ENCODE results near the gene LPAR6.

Gene LPAR6

DNA sequence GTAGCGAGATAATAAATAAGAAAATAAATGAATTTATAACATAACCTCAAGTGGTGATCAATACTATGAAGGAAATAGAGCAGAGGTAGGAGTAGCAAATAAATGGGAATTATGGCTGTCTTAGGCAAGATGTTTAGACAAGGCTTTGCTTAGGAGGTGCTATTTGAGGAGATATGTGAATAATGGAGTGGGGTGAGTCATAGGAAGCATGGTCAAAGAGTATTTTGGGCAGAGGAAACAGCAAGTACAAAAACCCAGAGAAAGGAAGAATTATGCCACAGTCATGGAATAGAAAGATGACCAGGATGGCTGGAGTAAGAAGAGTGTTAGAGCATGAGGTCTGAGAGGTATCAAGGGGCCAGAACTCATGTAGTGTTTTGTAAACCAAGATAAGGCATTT lies 33.6 kb upstream of the LPAR6 start:
- TF ChIP-seq, protein P1, sequence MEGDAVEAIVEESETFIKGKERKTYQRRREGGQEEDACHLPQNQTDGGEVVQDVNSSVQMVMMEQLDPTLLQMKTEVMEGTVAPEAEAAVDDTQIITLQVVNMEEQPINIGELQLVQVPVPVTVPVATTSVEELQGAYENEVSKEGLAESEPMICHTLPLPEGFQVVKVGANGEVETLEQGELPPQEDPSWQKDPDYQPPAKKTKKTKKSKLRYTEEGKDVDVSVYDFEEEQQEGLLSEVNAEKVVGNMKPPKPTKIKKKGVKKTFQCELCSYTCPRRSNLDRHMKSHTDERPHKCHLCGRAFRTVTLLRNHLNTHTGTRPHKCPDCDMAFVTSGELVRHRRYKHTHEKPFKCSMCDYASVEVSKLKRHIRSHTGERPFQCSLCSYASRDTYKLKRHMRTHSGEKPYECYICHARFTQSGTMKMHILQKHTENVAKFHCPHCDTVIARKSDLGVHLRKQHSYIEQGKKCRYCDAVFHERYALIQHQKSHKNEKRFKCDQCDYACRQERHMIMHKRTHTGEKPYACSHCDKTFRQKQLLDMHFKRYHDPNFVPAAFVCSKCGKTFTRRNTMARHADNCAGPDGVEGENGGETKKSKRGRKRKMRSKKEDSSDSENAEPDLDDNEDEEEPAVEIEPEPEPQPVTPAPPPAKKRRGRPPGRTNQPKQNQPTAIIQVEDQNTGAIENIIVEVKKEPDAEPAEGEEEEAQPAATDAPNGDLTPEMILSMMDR (IDR thresholded peaks at IDR 0.05; ENCODE audit: low read depth, low read length) = no peak
- peak; percentile 71 to 85 for DNase-seq (ENCODE audit: low read depth in 2 of 2)
- H3K4me3 ChIP-seq (replicated peaks in 1 of 2; ENCODE audit: low read depth in 2 of 2, low read length in 2 of 2) = no peak overlapping the region

DNA sequence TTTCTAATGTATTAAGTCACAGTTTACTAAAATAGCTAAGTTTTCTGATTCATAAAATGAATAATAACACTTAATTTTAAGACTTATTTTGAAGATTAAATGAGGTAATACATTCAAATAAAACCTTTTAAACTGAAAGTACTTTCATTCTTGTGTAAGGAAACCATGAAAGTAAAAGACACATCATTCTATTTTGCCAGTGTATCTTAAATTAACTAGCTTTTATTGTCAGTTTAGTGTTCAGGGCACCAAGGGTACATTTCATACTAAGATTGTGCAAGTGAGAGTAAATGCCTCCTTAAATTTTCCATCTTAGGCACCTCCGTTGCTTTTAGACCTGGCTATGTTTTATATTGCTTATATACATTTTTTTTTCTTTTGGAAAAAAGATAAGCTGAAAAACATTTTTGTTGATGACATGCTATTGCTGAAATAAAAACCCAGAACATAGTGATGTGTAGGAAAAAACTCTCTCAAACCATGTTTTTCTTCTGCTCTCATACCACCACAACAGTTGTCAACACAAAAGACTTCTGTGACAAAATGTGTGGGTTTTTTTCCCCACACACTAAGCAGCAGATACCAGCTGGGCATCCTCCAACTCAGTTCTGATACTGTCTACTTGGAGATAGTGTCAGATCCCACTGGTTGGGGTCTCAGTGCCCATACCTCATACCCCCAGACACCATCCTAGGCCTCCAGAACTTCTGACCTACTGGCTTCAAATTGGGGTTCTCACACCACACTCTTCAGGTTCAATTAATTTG lies 30.7 kb upstream of the LPAR6 start:
- DNase-seq (ENCODE audit: low read depth in 2 of 2) = no peak
- H3K4me3 ChIP-seq (replicated peaks in 1 of 2; ENCODE audit: low read depth in 2 of 2, low read length in 2 of 2) = no peak overlapping the region
- TF ChIP-seq, protein P1 (IDR thresholded peaks at IDR 0.05; ENCODE audit: low read depth, low read length) = no peak

DNA sequence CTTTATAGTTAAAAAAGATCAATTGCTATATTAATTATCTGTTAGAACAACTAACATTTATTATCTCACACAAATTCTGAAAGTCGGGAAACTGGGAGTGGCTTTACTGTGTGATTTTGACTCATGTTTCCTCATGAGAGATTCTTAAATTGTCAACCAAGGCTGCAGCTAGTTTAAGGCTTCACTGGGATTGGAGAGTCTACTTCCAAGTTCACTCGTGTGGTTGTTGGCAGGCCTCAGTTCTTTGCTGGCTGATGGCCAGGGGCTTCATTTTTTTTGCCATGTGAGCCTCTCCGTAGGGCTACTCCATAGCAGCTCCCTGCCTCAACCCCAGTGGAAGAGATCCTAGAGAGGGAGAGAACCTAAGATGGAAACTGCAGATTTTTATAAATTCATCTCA lies 24.5 kb upstream of the LPAR6 start:
- peak; percentile 82 to 93 for DNase-seq (ENCODE audit: low read depth in 2 of 2)
- TF ChIP-seq, protein P1 (IDR thresholded peaks at IDR 0.05; ENCODE audit: low read depth, low read length) = no peak
- no peak overlapping the region for H3K4me3 ChIP-seq (replicated peaks in 1 of 2; ENCODE audit: low read depth in 2 of 2, low read length in 2 of 2)

DNA sequence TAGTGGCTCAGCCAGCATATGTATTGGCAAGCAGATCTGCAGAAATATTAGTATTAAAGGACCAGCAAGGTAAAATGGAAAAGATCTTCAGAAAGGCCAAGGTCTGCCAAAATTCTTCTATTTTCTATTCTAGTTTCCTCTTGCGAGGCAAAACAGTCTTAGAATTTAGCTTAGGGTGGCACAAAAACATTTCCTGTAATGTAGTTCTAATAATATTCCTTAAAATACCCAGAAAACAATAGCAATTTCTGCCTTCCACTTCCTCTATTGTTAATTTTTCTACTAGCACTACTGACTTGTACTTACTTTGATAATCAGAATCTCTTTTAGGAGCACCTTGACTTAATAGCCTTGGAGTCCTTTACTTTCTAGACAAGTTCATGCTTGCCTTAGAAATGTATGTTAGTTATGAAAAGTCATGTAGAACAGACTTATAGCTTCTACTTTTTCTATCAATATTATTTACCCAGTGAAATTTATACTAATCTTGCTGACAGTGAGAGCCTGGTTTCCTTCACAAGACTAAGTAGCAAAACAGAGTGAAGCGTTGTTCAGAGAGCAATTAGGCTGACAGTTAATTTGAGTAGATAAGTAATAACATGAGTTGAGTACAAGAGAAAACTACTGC lies 23.9 kb upstream of the LPAR6 start:
- DNase-seq (ENCODE audit: low read depth in 2 of 2) = no peak
- H3K4me3 ChIP-seq (replicated peaks in 1 of 2; ENCODE audit: low read depth in 2 of 2, low read length in 2 of 2) = no peak overlapping the region
- TF ChIP-seq, protein P1 (IDR thresholded peaks at IDR 0.05; ENCODE audit: low read depth, low read length) = no peak

DNA sequence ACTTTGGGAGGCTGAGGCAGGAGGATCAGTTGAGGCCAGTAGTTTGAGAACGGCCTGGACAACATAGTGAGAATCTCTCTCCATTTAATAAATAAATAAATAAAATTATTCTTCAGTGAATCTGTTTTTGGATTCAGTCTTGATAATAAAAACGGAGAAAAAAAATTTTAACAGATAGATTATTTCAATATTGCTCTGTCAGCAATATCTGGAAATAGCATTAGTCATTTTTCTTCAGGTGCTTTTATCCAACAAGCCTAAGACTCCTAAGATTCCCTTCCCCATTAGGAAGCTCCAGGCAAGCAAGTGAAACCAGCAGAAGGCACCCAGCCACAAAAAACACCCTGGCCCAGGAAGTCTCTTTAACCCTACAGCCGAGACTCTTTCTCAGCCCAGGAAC lies 21.3 kb upstream of the LPAR6 start:
- no peak for DNase-seq (ENCODE audit: low read depth in 2 of 2)
- TF ChIP-seq, protein P1 (IDR thresholded peaks at IDR 0.05; ENCODE audit: low read depth, low read length) = no peak
- no peak overlapping the region for H3K4me3 ChIP-seq (replicated peaks in 1 of 2; ENCODE audit: low read depth in 2 of 2, low read length in 2 of 2)

DNA sequence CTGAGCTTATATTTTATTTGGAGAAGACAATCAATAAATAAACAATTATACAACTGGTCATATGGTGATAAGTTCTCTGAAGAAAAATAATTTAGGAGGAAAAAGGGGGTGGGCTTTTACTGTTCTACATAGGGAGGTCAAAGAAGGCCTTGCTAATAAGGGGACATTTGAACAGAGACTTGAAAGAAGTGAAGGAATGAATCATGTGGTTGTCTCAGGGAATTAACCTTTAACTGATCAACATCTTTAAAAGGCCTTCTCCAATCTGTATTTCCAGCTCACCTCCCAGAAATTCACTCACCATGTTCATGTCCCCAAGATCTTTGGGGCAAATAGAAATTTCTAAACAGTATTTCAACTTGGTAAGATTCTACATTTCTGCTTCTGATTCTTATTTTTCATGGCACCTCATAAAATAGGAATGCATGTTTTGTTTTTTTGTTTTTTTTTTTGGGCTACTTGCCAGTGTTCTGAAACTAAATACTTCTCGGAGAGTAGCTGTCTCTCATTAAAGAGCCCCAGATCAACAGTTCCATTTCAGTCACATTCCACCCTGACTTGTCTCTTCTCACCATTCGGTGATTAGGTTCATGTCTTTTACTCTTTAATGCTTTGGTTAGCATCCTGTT lies 19.2 kb upstream of the LPAR6 start:
- H3K4me3 ChIP-seq (replicated peaks in 1 of 2; ENCODE audit: low read depth in 2 of 2, low read length in 2 of 2) = no peak overlapping the region
- peak; percentile 66 for DNase-seq (ENCODE audit: low read depth in 2 of 2)
- TF ChIP-seq, protein P1 (IDR thresholded peaks at IDR 0.05; ENCODE audit: low read depth, low read length) = no peak
